Ureter (tissue), 1 donor: ENCODE results near the gene MYL3. TPM values are rescaled to one million over a fixed set of nuclear protein-coding genes. Genes with fewer than 3 reads are reported as not detected.
A peak's percentile ranks its signal among the peaks of the same experiment; 100 is the strongest.

Source experiments
- DNase-seq: peaks from one replicate; pipeline ENCODE4 v3.0.0-alpha.2; 2020; ENCODE audit warnings: low spot score
- total RNA-seq: library from RNA; stranded (reverse); gene quantifications from one replicate; pipeline ENCODE4 v1.2.4, GENCODE V29; 2023
- donor health status: DM: yes; HTN: yes; CAD: no.

MYL3 gene
- total RNA-seq, 1 donor from 2014 or later: 4.6 TPM

- DNase-seq: peak; percentile 41
Measured at GRCh38 chr3:46851364-46852333, 11.6 kb downstream of the MYL3 start.

DNA sequence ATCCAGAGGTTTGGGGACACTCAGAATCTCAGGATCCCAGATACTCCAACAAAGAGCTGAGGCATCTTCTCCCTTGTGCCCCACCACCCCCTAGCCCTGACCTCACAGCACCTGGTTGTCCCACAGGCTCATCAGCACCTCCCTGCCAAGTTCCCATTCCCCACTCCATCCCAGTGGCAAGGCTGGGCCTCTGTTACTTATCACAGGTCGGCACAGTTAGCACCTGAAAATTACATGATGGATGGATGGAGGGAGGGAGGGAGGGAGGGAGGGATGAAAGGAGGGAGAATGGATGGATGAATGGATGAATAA is 12.8 kb downstream of the MYL3 start:
- no peak for DNase-seq

GRCh38 chr3:46849686-46850467 is 13.4 kb downstream of the MYL3 start:
- DNase-seq: peak; percentile 37

DNA sequence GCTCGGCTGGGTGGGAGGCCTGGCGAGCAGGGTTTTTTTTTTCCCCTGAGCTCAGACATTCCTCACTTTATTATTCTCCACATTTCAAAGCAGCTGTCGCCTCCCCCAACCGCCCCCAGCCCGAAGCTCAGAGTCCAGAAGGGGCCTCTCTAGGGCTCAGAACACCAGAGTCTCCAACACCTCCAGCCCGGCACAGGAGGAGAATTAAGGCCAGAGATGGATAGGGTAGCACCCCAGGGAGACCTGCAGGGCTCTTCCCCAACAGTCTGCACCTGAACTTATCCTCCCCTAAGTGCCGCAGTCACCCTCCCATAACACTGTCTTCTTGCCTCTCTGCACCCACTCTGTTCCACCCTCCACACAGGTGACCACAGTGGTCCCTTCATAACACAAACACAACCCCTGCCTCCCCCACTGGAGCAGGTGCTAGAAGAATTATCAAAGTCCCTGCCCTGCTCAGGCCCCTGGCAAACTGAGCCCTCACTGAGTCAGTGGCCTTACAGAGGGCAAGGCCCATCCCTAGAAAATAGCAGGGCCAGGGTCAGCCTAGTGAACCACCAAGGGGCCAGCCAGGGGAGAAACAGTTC is 14.1 kb downstream of the MYL3 start:
- no peak for DNase-seq

DNA sequence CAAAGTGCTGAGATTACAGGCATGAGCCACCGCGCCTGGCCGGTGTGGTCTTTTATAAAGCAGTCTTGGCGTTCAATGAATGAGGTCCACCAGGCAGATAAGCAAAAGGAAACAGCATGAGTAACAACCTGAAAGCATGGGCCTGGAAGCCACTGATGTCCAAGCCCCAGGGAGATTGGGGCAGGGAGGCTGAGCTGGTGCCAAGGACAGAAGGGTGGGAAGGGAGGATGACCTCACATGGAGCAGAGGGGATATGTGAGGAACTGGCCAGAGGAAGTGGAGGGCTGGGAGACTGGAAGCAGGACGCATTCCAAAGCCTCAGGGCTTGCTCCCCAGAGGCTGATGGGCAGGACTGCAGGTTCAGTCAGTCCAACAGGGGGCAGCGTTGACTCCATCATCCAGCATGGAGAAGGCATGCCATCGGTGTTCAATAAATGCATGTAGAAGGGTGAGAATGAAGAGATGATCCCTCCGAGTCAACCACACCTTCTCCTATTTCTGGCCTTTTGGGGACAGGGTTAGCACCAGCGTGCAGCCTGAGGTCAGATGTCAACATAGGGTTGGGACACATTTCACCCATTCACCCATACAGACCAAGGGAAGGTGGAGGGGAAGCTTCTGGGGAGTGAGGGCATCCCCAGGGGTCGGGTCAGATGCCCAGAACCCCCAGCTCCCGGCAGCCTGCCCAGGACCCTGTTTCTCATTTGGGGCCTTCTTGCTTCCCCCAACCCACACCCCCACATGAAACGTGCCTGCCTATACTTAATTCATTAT is 14.8 kb downstream of the MYL3 start:
- no peak for DNase-seq

GRCh38 chr3:46847744-46848143 is 15.5 kb downstream of the MYL3 start:
- DNase-seq: no peak

GRCh38 chr3:46846624-46847542 is 16.4 kb downstream of the MYL3 start:
- DNase-seq: no peak

GRCh38 chr3:46845860-46846623 is 17.2 kb downstream of the MYL3 start:
- peak; percentile 82 for DNase-seq

- no peak for DNase-seq
Measured at GRCh38 chr3:46845397-46845859, 17.8 kb downstream of the MYL3 start.

GRCh38 chr3:46844881-46845312 is 18.3 kb downstream of the MYL3 start:
- DNase-seq: no peak

GRCh38 chr3:46844397-46844796 is 18.8 kb downstream of the MYL3 start:
- DNase-seq: no peak

DNA sequence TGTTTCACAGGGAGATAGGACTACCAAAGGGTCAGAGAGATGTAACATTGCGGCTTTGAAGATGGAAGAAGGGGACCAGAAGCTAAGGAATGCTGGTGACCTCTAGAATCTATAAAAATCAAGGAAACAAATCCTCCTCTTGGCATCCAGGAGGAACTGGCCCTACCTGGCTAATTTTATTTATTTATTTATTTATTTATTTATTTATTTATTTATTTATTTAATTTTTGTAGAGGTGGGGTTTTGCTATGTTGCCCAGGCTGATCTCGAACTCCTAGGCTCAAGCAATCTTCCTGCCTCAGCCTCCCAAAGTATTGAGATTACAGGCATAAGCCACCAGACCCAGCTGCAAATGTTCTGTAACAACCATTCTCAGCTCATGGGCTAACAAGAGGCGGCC is 19.7 kb downstream of the MYL3 start:
- DNase-seq: no peak

DNA sequence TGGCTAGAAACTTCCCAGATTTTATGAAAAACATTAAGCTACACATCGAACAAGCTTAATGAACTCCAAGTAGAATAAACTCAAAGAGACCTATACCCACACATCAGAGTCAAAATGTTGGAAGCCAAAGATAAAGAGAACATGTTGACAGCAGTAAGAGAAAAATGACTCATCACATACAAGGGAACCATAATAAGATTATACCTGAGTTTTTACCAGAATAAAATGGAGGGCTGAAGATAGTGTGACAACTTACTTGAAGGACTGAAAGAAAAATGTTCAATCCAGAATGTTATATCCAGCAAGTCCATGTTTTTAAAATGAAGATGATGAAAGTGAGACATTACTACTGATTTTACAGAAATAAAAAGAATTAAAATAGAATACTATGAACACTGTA is 22.8 kb downstream of the MYL3 start:
- DNase-seq: no peak

- no peak for DNase-seq
Measured at GRCh38 chr3:46838301-46838700, 24.9 kb downstream of the MYL3 start.

- DNase-seq: no peak
Measured at GRCh38 chr3:46835491-46835890, 27.8 kb downstream of the MYL3 start.

GRCh38 chr3:46835054-46835453 is 28.2 kb downstream of the MYL3 start:
- DNase-seq: no peak

GRCh38 chr3:46833346-46834300 is 29.6 kb downstream of the MYL3 start:
- no peak for DNase-seq

DNA sequence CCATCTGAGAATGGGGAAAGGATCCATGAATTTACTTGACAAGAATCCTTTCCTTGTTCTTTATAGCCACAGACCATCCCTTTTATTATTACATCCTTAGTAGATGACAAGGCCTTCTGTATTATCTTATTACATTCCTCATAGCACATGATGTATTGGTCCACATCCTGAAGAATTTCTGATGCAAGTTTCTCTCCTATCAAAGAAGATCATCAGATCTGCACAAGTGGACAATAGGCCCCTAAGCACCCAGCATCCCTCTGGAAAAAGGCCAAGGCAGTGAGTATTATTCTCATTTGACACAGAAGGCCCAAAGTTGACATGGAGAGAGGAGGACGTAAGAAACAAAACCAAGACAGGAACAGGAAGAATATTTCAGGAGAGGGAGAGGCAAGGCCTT is 31.4 kb downstream of the MYL3 start:
- DNase-seq: no peak

GRCh38 chr3:46831316-46831715 is 31.9 kb downstream of the MYL3 start:
- no peak for DNase-seq
